Stimulated activated naive CD4-positive, alpha-beta T cell (primary cell): ENCODE results near the gene FRMD4A.
A peak's percentile ranks its signal among the peaks of the same experiment; 100 is the strongest.

Source experiments
- DNase-seq, 6 experiments: peaks; one replicate each; lab custom pipeline; 2025; lab: John Stamatoyannopoulos, UW

FRMD4A gene

DNA sequence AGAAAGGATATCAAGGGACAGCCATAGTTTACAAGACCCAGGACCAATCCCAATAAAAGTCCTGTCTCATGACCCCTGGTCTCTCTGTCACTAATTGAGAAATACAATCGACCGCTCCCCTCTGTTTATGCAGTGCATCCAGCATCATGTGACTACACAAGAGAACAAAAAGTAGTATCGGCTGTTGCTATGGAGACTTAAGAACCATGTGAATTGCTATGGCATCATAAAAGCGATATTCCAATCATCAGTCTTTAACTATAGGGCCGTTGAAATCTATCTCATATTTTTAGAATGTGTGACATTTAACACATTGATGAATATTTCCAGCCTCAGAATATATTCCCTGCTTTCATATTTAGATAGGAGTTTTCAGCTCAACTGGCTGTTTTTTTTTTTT lies 139.3 kb downstream of the FRMD4A start:
- DNase-seq: no peak

DNA sequence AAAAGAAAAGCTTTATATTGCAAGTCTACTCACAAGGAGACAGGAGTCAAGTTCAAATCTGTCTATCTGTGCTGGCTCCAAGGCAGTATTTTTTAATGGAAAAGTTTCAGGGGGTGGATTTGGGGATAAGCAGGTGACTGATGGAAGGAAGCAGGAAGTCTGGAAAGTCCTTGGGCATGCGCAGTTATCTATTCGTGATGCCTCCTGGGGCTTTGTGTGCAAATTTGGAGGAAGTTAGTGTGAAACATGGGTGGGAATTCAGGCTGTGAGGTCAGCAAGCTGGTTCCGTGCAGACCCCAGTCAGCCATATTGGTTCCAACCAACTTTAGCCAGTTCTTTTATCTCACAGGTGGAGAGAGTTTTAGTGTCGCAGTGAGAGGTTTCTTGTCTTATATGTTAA lies 140.0 kb downstream of the FRMD4A start:
- DNase-seq: no peak

GRCh38 chr10:14186245-14186644 lies 144.5 kb downstream of the FRMD4A start:
- DNase-seq: no peak

GRCh38 chr10:14185316-14186045 lies 145.2 kb downstream of the FRMD4A start:
- DNase-seq: peak; percentile 11 to 94 (median 54)

GRCh38 chr10:14184841-14185315 lies 145.8 kb downstream of the FRMD4A start:
- peak; percentile 15 to 94 (median 56) for DNase-seq

DNA sequence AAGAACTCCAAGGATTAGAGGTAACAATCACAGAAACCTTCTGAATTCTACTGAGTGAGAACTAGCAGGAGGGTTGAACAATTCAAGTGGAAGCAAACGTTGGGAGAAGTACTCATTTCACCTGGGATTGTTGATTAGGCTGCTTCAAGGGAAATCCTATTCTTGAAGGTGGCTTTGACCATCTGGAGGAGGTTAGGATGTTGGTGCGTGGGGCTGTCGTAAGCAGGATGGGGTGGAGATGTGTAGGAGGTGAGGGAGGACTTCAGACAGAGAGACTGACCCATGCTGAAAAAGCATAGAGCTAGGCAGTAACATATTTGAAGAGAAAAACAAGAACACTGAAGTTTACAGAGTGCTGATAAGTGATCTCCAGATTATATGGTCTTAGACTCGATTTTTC lies 147.9 kb downstream of the FRMD4A start:
- no peak for DNase-seq

DNA sequence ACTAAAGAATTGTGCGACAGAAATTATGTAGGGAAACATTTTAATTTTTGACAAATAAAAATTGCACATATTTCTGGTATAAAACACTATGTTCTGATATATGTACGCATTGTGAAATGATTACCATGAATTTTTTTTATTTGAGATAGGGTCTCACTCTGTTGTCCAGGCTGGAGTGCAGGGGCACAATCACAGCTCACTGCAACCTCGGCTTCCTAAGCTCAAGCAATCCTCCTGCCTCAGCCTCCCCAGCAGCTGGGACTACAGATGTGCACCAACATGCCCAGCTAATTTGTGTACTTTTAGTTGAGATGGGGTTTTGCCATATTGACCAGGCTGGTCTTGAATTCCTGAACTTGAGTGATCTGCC lies 149.2 kb downstream of the FRMD4A start:
- DNase-seq: no peak

GRCh38 chr10:14180911-14181566 lies 149.7 kb downstream of the FRMD4A start:
- DNase-seq: no peak

- DNase-seq: no peak
Observed at GRCh38 chr10:14179251-14179650, 151.5 kb downstream of the FRMD4A start.

GRCh38 chr10:14173706-14174594 lies 156.8 kb downstream of the FRMD4A start:
- DNase-seq: peak in 3 of 6 experiments; percentile 6 to 44 (median 9)

- DNase-seq: no peak
Observed at GRCh38 chr10:14173391-14173705, 157.4 kb downstream of the FRMD4A start.

- no peak for DNase-seq
Observed at GRCh38 chr10:14172336-14172950, 158.3 kb downstream of the FRMD4A start.

- no peak for DNase-seq
Observed at GRCh38 chr10:14171336-14171735, 159.4 kb downstream of the FRMD4A start.

- DNase-seq: no peak
Observed at GRCh38 chr10:14163377-14164086, 167.2 kb downstream of the FRMD4A start.

DNA sequence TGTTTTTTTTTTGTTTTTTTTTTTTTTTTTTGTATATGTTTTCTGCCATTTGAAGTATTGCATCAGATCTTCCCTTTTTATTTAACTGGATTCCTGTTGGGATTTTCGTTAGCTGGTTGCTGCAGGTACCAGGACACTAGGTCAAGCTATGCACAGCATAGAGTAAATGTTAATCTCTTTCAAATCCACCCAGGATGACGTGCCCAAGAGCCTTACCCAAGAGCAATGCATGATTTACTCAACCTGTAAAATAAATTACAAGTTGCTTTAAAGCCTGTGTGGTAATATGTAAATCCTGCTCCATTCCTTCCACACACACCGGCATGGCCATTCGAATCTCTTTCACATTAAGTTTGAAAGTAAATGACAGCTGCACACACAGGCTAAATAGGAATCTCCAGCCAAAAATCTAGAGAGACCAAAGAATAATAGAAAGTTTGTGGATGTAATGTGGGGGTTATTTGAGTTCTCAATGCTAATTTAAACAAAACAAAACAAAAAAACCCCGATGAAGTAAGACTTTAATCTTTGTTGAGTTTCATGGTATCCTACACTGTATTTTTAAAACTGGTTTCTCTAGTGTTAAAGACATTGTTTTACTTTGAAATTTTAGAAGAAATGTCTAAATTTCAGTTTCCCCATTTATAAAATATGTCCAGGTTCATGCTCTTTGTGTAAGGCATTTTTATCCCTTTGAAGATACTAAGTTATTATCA lies 167.9 kb downstream of the FRMD4A start:
- no peak for DNase-seq

- no peak for DNase-seq
Observed at GRCh38 chr10:14162061-14162460, 168.7 kb downstream of the FRMD4A start.

DNA sequence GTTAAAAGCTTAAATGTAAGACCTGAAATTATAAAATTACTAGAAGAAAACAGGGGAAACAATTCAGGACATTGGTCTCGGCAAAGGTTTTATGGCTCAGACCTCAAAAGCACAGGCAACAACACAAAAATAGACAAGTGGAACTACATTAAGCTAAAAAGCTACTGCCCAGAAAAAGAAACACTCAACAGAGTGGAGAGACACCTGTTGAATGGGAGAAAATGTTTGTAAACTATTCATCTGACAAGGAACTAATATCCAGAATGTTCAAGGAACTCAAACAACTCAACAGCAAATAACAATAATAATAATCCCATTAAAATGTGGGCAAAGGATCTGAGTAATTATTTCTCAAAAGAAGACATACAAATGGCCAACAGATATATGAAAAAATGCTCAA lies 170.4 kb downstream of the FRMD4A start:
- DNase-seq: no peak

GRCh38 chr10:14158575-14158974 lies 172.1 kb downstream of the FRMD4A start:
- DNase-seq: no peak

GRCh38 chr10:14156104-14156503 lies 174.6 kb downstream of the FRMD4A start:
- DNase-seq: no peak

DNA sequence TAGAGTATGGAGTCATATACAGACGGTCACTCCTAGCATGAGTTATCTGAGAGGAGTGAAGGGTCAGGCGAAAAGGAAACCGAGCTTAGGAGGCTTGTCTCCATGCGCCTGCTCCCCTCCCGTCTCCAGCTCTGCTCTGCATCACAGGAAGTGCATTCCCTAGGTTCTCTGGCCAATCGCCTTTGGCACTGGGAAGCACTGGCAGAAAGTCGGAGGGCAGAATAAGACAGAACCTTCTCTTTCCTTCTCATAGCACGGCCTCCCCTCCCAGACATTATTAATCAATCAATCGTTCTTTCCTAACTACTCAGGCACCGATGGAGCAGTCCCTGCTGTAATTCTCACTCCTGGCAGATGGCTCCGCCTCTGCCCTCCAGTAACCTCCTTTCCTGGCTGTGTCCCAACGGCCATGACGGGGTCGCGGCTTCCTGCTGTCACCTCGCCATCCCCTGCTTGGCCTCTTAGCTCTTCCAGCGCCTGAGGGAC lies 177.1 kb downstream of the FRMD4A start:
- DNase-seq: no peak

DNA sequence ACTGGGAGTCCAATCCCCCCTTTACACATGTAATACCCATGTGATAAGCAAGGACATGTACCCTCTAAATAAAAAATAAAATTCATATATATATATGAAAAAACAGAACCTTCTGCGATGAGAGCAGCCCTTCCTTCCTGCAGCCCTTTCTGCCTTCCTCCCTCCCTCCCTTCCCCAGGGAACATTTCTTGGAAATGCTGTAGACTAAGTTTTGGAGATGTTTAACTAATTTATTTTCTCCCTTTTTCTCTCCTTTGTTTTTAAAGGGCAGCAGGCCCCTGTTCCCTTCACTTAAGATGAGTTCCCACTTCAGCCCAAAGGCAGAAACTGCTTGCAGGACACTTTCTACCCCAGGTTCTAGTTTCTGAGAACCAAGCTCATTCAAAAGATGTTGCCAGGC lies 179.2 kb downstream of the FRMD4A start:
- no peak for DNase-seq
